ENCODE results near the gene ARF1.

ARF1 gene

DNA sequence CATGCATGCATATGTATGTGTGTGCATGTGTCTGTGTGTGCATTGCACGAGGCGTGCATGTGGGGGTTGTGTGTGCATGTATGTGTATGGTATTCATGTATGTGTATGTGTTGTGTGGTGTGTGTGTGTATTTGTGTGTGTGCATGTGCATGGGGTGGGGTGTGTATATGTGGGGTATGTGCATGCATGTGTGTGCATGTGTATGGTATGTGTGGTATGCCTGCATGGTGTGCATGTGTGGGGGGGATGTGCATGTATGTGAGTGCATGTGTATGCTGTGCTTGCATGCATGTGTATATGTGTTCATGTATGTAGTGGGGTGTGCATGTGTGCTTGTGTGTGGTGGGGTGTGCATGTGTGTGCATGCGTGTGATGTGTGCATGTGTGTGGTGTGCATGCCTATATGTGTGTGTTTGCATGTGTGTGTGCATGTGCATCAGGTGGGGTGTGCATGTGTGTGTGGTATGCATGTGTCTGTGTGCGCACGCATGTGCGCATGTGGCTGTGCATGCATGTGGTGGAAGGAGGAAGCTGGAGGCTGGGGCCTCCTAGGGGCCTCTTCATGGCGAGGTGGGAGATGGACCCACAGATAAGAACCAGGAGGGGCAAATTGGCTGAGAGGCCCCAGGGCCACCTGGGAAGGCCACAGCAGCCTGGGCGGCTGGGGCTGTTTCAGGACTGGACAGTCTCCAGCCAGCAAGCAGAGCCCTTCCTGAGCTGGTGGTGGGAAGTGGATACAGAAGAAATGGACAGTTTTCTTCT lies 35.9 kb upstream of the ARF1 start:
- no peak overlapping the region for H3K9ac ChIP-seq (ENCODE audit: insufficient read length)
- H3K36me3 ChIP-seq (ENCODE audit: insufficient read depth, low read length), result no peaks in the 10 kb centered on the region
- H3K27ac ChIP-seq, result no peak overlapping the region
- no peak for DNase-seq (ENCODE audit: low read depth, low spot score)
- no peaks in the 10 kb centered on the region for H3K9me3 ChIP-seq (ENCODE audit: low read depth, low read length)
- H3K4me3 ChIP-seq, result no peak overlapping the region
- TF ChIP-seq POLR2AphosphoS5 (IDR thresholded peaks at IDR 0.05; ENCODE audit: borderline replicate concordance, low read depth, low read length) (no peak), FOXP2 (optimal IDR thresholded peaks at IDR 0.05; ENCODE audit: control extremely low read depth, extremely low read length, insufficient read depth) (no peak), EZH2 (IDR thresholded peaks at IDR 0.05) (no peak)

DNA sequence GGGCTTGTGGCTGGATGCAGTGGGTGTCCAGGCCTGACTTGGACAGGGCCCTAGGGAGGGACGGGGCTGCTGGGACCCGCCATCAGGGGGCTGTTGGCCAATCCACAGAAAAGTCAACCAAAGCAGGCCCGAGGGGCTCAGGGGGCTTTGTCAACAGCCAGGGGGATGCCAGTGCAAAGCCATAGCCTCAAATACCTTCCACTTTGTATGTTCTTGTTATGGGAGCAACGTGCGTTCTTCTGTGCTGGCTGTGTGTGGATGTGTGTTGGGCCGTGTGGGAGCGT lies 35.4 kb upstream of the ARF1 start:
- DNase-seq (ENCODE audit: low read depth, low spot score), result no peak
- H3K4me3 ChIP-seq, result no peak overlapping the region
- no peak overlapping the region for H3K27ac ChIP-seq
- H3K9ac ChIP-seq (ENCODE audit: insufficient read length), result no peak overlapping the region
- TF ChIP-seq FOXP2 (optimal IDR thresholded peaks at IDR 0.05; ENCODE audit: control extremely low read depth, extremely low read length, insufficient read depth), result no peak
- no peak for TF ChIP-seq EZH2 (IDR thresholded peaks at IDR 0.05)
- no peak for TF ChIP-seq POLR2AphosphoS5 (IDR thresholded peaks at IDR 0.05; ENCODE audit: borderline replicate concordance, low read depth, low read length)
- H3K9me3 ChIP-seq (ENCODE audit: low read depth, low read length), result no peaks in the 10 kb centered on the region
- no peaks in the 10 kb centered on the region for H3K36me3 ChIP-seq (ENCODE audit: insufficient read depth, low read length)

DNA sequence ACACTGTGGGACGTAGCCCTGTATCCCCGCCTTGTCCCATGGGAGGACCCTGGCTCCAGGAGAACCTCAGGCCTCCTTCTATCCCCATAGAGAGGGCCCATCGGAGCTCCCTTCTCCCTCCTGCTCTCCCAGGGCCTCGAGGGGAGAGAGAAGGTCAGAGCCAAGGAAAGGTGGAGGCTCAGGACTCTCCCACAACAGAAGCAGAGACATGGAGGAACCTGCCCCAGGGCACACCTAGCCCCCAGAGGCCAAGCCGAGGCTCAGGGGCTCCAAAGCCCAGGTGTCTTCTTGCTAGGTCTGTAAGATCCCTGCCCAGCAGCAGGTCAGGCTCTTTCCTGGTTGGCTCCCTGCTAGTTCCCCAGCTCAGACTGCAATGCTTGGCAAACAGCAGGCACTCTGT lies 34.4 kb upstream of the ARF1 start:
- H3K27ac ChIP-seq, result no peak overlapping the region
- H3K4me3 ChIP-seq, result no peak overlapping the region
- H3K9ac ChIP-seq (ENCODE audit: insufficient read length), result no peak overlapping the region
- no peak for DNase-seq (ENCODE audit: low read depth, low spot score)
- H3K9me3 ChIP-seq (ENCODE audit: low read depth, low read length), result no peaks in the 10 kb centered on the region
- H3K36me3 ChIP-seq (ENCODE audit: insufficient read depth, low read length), result no peaks in the 10 kb centered on the region
- no peak for TF ChIP-seq POLR2AphosphoS5 (IDR thresholded peaks at IDR 0.05; ENCODE audit: borderline replicate concordance, low read depth, low read length)
- no peak for TF ChIP-seq EZH2 (IDR thresholded peaks at IDR 0.05)
- no peak for TF ChIP-seq FOXP2 (optimal IDR thresholded peaks at IDR 0.05; ENCODE audit: control extremely low read depth, extremely low read length, insufficient read depth)

DNA sequence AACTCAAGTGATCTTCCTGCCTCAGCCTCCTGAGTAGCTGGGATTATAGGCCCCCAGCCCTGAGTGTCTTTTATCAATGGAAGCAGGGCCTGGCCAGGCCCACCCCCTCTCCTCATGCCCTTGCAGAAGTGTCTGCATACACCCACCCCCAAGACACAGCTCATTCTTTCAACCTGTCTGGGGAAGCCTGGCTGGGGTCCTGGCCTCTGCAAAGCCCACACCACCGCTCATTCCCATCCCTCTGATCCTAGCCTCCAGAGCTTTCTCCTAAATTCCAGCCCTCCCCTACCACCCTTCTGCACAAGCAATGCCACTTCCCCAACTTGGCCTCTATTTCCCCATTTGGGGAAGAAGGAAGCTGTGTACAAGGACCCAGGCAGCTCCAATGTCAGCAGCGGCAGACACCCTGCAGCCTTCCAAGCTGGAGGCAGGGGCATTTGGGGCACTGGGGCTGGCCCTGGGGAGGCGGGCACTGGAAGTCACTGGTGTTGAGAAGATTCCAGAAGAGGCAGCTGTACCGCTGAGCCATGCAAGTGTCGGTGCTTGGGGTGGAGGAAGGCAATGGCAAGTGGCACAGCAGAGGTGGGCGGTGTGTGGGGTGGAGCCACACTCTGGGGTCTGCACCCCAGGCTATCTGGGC lies 33.7 kb upstream of the ARF1 start:
- Histone ChIP-seq H3K9ac (ENCODE audit: insufficient read length) (no peak overlapping the region), H3K9me3 (ENCODE audit: low read depth, low read length) (no peaks in the 10 kb centered on the region), H3K4me3 (no peak overlapping the region), H3K36me3 (ENCODE audit: insufficient read depth, low read length) (no peaks in the 10 kb centered on the region), H3K27ac (no peak overlapping the region)
- TF ChIP-seq EZH2 (IDR thresholded peaks at IDR 0.05), result no peak
- no peak for DNase-seq (ENCODE audit: low read depth, low spot score)

DNA sequence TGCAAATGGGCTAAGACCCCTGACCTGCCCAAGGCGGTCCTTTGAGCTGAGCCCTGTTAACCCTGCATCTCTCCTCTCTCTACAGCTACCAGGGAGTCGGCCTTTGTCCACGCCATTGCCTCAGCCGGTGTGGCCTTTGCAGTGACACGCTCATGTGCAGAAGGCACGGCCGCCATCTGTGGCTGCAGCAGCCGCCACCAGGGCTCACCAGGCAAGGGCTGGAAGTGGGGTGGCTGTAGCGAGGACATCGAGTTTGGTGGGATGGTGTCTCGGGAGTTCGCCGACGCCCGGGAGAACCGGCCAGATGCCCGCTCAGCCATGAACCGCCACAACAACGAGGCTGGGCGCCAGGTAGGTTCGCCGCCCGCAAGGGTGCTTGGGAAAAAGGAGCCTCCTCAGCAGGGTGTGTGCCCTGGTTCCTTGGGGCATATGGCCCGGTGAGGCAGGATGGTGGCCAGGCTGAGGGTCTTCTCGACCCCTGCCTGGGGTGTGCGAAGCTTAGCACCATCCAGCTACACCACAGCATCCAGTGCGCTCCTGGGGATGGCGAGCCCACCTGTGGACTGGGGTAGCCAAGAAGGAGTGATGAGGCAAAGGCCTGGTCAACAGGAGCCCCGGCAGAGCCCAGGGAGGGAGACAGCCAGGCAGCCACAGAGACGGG lies 31.8 kb upstream of the ARF1 start:
- no peak overlapping the region for H3K9ac ChIP-seq (ENCODE audit: insufficient read length)
- no peak for DNase-seq (ENCODE audit: low read depth, low spot score)
- no peak overlapping the region for H3K27ac ChIP-seq
- H3K4me3 ChIP-seq, result no peak overlapping the region
- H3K9me3 ChIP-seq (ENCODE audit: low read depth, low read length), result no peaks in the 10 kb centered on the region
- no peaks in the 10 kb centered on the region for H3K36me3 ChIP-seq (ENCODE audit: insufficient read depth, low read length)
- no peak for TF ChIP-seq EZH2 (IDR thresholded peaks at IDR 0.05)
- no peak for TF ChIP-seq POLR2AphosphoS5 (IDR thresholded peaks at IDR 0.05; ENCODE audit: borderline replicate concordance, low read depth, low read length)
- no peak for TF ChIP-seq FOXP2 (optimal IDR thresholded peaks at IDR 0.05; ENCODE audit: control extremely low read depth, extremely low read length, insufficient read depth)

DNA sequence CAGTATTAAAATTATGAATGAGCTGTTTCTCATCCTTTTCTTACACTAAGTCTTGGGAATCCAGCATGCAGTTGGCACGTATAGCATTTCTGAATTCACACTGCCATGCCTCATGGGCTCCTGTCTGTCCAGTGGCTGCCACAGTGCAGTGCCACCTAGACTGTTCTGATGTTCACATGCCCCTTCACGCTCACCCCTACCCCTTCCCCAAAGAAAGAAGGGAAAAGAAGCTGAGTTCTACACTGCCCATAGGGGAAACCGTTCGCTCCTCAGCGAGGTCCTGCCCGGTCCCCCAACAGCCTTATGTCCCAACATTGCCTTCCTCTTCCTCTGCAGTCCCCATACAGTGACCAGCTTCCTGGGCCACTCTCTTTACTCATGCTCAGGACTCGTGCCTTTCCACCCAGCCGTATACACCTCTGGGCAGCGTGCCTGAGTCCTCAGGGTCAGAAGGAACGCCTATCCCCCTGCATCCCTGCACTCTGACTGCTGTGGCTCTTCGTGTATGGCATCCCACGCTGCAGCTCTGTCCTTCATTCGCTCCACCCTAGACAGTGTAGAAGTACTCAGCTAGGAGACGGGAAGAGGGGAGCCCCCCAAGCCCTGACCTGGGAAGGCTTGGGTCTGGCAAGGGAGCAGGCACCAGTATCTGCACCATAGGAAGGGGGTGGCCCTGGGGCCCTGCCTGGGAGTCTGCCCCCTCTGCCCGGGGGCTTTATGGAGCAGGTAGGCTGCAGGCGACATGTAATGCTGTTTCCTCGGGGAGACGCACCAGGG lies 24.1 kb upstream of the ARF1 start:
- H3K36me3 ChIP-seq (ENCODE audit: insufficient read depth, low read length), result no peaks in the 10 kb centered on the region
- no peaks in the 10 kb centered on the region for H3K9me3 ChIP-seq (ENCODE audit: low read depth, low read length)
- H3K9ac ChIP-seq (ENCODE audit: insufficient read length), result no peak overlapping the region
- TF ChIP-seq EZH2 (IDR thresholded peaks at IDR 0.05) (no peak), FOXP2 (optimal IDR thresholded peaks at IDR 0.05; ENCODE audit: control extremely low read depth, extremely low read length, insufficient read depth) (no peak), POLR2AphosphoS5 (IDR thresholded peaks at IDR 0.05; ENCODE audit: borderline replicate concordance, low read depth, low read length) (no peak)
- H3K27ac ChIP-seq, result no peak overlapping the region
- DNase-seq (ENCODE audit: low read depth, low spot score), result no peak
- H3K4me3 ChIP-seq, result no peak overlapping the region

DNA sequence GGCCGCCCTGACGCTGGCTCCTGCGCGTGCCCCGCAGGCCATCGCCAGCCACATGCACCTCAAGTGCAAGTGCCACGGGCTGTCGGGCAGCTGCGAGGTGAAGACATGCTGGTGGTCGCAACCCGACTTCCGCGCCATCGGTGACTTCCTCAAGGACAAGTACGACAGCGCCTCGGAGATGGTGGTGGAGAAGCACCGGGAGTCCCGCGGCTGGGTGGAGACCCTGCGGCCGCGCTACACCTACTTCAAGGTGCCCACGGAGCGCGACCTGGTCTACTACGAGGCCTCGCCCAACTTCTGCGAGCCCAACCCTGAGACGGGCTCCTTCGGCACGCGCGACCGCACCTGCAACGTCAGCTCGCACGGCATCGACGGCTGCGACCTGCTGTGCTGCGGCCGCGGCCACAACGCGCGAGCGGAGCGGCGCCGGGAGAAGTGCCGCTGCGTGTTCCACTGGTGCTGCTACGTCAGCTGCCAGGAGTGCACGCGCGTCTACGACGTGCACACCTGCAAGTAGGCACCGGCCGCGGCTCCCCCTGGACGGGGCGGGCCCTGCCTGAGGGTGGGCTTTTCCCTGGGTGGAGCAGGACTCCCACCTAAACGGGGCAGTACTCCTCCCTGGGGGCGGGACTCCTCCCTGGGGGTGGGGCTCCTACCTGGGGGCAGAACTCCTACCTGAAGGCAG lies 23.4 kb upstream of the ARF1 start:
- H3K27ac ChIP-seq, result no peak overlapping the region
- DNase-seq (ENCODE audit: low read depth, low spot score), result no peak
- H3K4me3 ChIP-seq, result peak overlapping the region; percentile 71
- TF ChIP-seq POLR2AphosphoS5 (IDR thresholded peaks at IDR 0.05; ENCODE audit: borderline replicate concordance, low read depth, low read length) (no peak), EZH2 (IDR thresholded peaks at IDR 0.05) (no peak), FOXP2 (optimal IDR thresholded peaks at IDR 0.05; ENCODE audit: control extremely low read depth, extremely low read length, insufficient read depth) (no peak)
- no peaks in the 10 kb centered on the region for H3K9me3 ChIP-seq (ENCODE audit: low read depth, low read length)
- no peaks in the 10 kb centered on the region for H3K36me3 ChIP-seq (ENCODE audit: insufficient read depth, low read length)
- H3K9ac ChIP-seq (ENCODE audit: insufficient read length), result no peak overlapping the region
